ENCODE data around the gene SLAMF6.

- no peak for TF ChIP-seq POLR2A (IDR thresholded peaks at IDR 0.05; ENCODE audit: low read depth)
- TF ChIP-seq CTCF (IDR thresholded peaks at IDR 0.05) = no peak
- no peak for TF ChIP-seq POLR2AphosphoS5 (IDR thresholded peaks at IDR 0.05)
These were observed 12.0 kb upstream of the SLAMF6 start for GRCh38 chr1:160534823-160535605.

Data from esophagus muscularis mucosa (tissue), 3 donors.